Neuron (in vitro differentiated cells): ENCODE measurements around the gene NUP85.

ENCODE experiments used
- H2AFZ ChIP-seq: one replicate; pipeline ENCODE4 v1.6.1; 2013; ENCODE audit warnings: low read depth, mild to moderate bottlenecking, inconsistent platforms, low read length, moderate library complexity
- H3K27me3 ChIP-seq: one replicate; pipeline ENCODE4 v1.6.1; 2013; ENCODE audit warnings: low read length; ENCODE audit not compliant: insufficient read depth
- H3K36me3 ChIP-seq: one replicate; pipeline ENCODE4 v1.6.1; 2013; ENCODE audit warnings: low read length; ENCODE audit not compliant: insufficient read depth
- H3K4me1 ChIP-seq: one replicate; pipeline ENCODE4 v1.6.1; 2013; ENCODE audit warnings: low read length; ENCODE audit not compliant: insufficient read depth
- H3K4me3 ChIP-seq: 2 replicates; pipeline ENCODE4 v1.5.1; 2013; ENCODE audit warnings: mild to moderate bottlenecking, low read length, moderate library complexity
- H3K9me3 ChIP-seq: one replicate; pipeline ENCODE4 v1.6.1; 2013; ENCODE audit warnings: low read length

Gene NUP85

GRCh38 chr17:75209061-75209460, 3.6 kb downstream of the NUP85 start:
- Histone ChIP-seq H3K4me1 (peaks cover 5% of the 10 kb centered on the region), H3K27me3 (no peaks in the 10 kb centered on the region), H2AFZ (no peak overlapping the region), H3K36me3 (peaks cover 45% of the 10 kb centered on the region), H3K4me3 (no peak overlapping the region), H3K9me3 (no peaks in the 10 kb centered on the region)

DNA sequence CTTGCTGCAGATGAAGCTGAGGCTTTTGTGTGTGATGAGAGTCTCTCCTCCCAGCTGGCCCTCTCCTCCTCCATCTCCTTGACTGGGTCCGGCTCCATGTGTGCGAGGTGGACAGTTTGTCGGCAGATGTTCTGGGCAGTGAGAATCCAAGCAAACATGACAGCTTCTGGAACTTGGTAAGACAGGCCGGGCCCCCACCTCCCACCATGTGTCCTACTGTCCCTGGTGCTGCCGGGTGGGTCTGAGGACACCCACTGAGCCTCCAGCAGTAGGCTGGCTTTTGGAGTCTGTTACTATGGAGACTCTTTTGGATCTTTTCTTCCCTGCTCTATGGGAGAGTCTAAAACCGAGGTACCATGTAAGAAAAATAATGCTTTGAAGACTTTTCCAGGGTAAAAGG, 12.7 kb downstream of the NUP85 start:
- peaks cover 73% of the 10 kb centered on the region for H3K36me3 ChIP-seq
- H2AFZ ChIP-seq: no peak overlapping the region
- H3K4me1 ChIP-seq: no peaks in the 10 kb centered on the region
- H3K9me3 ChIP-seq: no peaks in the 10 kb centered on the region
- H3K4me3 ChIP-seq: no peak overlapping the region
- H3K27me3 ChIP-seq: no peaks in the 10 kb centered on the region

GRCh38 chr17:75219815-75220214, 14.3 kb downstream of the NUP85 start:
- no peaks in the 10 kb centered on the region for H3K27me3 ChIP-seq
- no peak overlapping the region for H3K4me3 ChIP-seq
- H2AFZ ChIP-seq: no peak overlapping the region
- no peaks in the 10 kb centered on the region for H3K9me3 ChIP-seq
- no peaks in the 10 kb centered on the region for H3K4me1 ChIP-seq
- H3K36me3 ChIP-seq: peaks cover 66% of the 10 kb centered on the region

- H3K36me3 ChIP-seq: peaks cover 67% of the 10 kb centered on the region
- no peak overlapping the region for H2AFZ ChIP-seq
- H3K4me1 ChIP-seq: no peaks in the 10 kb centered on the region
- H3K9me3 ChIP-seq: no peaks in the 10 kb centered on the region
- no peak overlapping the region for H3K4me3 ChIP-seq
- no peaks in the 10 kb centered on the region for H3K27me3 ChIP-seq
Measured at GRCh38 chr17:75225016-75225415, 19.5 kb downstream of the NUP85 start.

DNA sequence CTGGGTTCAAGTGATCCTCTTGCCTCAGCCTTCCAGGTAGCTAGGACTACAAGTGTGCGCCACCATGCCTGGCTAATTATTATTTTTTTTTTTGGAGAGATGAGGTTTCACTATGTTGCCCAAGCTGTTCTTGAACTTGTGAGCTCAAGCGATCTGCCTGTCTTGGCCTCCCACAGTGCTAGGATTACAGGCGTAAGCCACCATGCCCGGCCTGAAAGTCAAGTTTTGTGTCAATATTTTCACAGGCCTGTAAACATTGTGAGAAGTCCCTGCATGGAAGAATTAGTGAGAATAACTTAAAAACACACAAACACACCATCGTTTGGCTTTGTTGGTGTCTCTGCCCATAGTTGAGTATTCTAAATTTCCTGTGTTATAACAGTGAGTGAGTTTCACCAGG, 22.2 kb downstream of the NUP85 start:
- peaks cover 75% of the 10 kb centered on the region for H3K36me3 ChIP-seq
- no peak overlapping the region for H2AFZ ChIP-seq
- no peaks in the 10 kb centered on the region for H3K9me3 ChIP-seq
- no peak overlapping the region for H3K4me3 ChIP-seq
- no peaks in the 10 kb centered on the region for H3K27me3 ChIP-seq
- no peaks in the 10 kb centered on the region for H3K4me1 ChIP-seq

DNA sequence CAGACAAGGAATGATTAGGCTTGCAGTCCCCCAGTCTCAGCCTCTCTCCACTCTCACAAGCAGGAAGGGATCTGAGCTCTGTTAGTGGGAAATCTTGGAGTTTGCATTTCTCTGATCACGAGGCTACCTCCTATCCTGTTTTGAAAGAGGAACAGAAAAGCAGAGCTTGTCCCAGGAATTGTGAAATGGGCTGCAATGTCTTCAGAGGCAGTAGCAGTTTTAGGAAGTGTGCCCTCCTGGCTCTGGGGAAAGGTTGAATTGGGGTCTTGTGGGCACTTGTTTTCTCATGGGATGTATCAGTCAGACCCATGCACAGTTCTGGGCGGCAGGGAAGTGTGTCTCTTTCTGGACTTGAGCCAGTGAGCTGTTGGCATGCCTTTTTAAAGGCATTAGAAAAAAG, 22.8 kb downstream of the NUP85 start:
- no peak overlapping the region for H3K4me3 ChIP-seq
- H3K27me3 ChIP-seq: no peaks in the 10 kb centered on the region
- no peaks in the 10 kb centered on the region for H3K9me3 ChIP-seq
- no peaks in the 10 kb centered on the region for H3K4me1 ChIP-seq
- H3K36me3 ChIP-seq: peaks cover 78% of the 10 kb centered on the region
- H2AFZ ChIP-seq: no peak overlapping the region

GRCh38 chr17:75228847-75229246, 23.4 kb downstream of the NUP85 start:
- no peaks in the 10 kb centered on the region for H3K4me1 ChIP-seq
- peaks cover 80% of the 10 kb centered on the region for H3K36me3 ChIP-seq
- no peaks in the 10 kb centered on the region for H3K9me3 ChIP-seq
- H2AFZ ChIP-seq: no peak overlapping the region
- H3K4me3 ChIP-seq: no peak overlapping the region
- no peaks in the 10 kb centered on the region for H3K27me3 ChIP-seq

- peaks cover 82% of the 10 kb centered on the region for H3K36me3 ChIP-seq
- no peaks in the 10 kb centered on the region for H3K4me1 ChIP-seq
Measured at GRCh38 chr17:75231071-75231470, 25.6 kb downstream of the NUP85 start.

DNA sequence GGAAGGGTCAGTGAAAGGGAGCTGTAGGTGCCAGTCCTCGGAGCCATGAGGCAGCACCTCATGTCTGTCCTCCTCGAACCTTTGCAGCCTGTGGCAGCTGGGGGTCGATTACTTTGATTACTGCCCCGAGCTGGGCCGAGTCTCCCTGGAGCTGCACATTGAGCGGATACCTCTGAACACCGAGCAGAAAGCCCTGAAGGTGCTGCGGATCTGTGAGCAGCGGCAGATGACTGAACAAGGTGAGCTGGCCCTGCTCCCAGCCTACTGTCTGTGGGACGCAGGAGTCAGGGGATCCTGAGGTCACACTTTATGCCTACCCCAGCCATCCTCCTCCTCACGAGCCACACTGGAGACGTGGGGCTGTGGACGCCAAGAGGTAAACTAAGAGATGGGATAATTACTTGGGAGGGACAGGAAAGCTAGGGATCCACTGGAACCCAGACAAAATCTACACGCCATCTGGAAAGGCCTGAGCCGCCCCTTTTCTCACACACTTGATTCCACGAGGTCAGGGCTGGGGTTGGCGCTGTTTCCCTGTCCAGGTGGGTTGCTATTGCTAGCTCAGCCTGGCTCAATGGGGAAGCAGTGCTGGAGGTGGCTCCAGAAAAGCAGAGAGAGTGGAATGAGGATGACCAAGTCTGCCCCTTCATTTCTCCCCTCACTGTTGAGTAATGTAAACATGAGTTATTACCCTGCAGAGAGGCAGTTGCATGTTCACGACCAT, 26.4 kb downstream of the NUP85 start:
- no peak overlapping the region for H3K4me3 ChIP-seq
- no peaks in the 10 kb centered on the region for H3K9me3 ChIP-seq
- H3K36me3 ChIP-seq: peaks cover 82% of the 10 kb centered on the region
- H2AFZ ChIP-seq: no peak overlapping the region
- no peaks in the 10 kb centered on the region for H3K4me1 ChIP-seq
- H3K27me3 ChIP-seq: no peaks in the 10 kb centered on the region

More at GRCh38 chr17:75231071-75231470, 25.6 kb downstream of the NUP85 start:
- Histone ChIP-seq H2AFZ (no peak overlapping the region), H3K27me3 (no peaks in the 10 kb centered on the region), H3K4me3 (no peak overlapping the region), H3K9me3 (no peaks in the 10 kb centered on the region)

DNA sequence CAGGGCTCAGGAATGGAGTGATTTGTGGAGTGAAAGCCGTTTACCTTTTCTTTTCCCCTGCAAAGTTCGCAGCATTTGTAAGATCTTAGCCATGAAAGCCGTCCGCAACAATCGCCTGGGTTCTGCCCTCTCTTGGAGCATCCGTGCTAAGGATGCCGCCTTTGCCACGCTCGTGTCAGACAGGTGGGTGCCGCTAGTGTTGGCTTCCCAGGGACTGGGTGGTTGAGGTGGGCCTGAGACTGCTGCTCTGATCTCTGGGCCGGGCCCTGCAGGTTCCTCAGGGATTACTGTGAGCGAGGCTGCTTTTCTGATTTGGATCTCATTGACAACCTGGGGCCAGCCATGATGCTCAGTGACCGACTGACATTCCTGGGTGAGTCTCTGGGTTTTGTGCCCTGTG, 27.3 kb downstream of the NUP85 start:
- H3K9me3 ChIP-seq: no peaks in the 10 kb centered on the region
- H3K4me3 ChIP-seq: no peak overlapping the region
- no peaks in the 10 kb centered on the region for H3K27me3 ChIP-seq
- peaks cover 85% of the 10 kb centered on the region for H3K36me3 ChIP-seq
- no peaks in the 10 kb centered on the region for H3K4me1 ChIP-seq
- H2AFZ ChIP-seq: no peak overlapping the region

GRCh38 chr17:75237100-75238014, 31.9 kb downstream of the NUP85 start:
- Histone ChIP-seq H3K27me3 (no peaks in the 10 kb centered on the region), H2AFZ (no peak overlapping the region), H3K4me1 (no peaks in the 10 kb centered on the region), H3K4me3 (no peak overlapping the region), H3K9me3 (no peaks in the 10 kb centered on the region), H3K36me3 (peaks cover 78% of the 10 kb centered on the region)

DNA sequence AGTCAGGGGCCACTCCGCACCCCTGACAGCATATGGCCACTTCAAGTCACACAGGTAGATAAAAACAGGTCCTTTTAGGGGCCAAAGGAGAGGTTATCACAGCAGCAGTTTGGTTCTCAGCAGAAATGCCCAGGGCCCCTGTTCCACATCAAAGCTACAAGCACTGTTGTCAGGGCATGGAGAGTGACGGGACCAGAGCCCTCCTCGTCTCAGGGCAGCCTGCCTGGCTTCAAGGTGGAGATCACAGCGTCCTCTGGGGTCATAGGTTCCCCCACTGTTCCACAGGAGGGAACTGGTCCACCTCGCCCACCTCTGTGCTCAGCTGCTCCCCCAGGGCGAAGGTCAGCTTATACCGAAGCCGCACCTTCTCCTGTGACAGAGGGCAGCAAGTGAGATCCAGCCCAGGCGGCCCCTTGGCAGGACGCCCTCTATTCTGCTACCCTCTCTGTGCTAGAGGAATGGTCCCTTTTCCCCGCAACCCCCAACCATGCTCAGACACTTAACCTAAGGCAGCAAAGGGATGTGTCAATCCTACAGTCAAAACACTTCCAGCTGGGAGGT, 32.6 kb downstream of the NUP85 start:
- Histone ChIP-seq H3K36me3 (peaks cover 77% of the 10 kb centered on the region), H2AFZ (no peak overlapping the region), H3K4me3 (no peak overlapping the region), H3K27me3 (no peaks in the 10 kb centered on the region), H3K9me3 (no peaks in the 10 kb centered on the region), H3K4me1 (no peaks in the 10 kb centered on the region)

DNA sequence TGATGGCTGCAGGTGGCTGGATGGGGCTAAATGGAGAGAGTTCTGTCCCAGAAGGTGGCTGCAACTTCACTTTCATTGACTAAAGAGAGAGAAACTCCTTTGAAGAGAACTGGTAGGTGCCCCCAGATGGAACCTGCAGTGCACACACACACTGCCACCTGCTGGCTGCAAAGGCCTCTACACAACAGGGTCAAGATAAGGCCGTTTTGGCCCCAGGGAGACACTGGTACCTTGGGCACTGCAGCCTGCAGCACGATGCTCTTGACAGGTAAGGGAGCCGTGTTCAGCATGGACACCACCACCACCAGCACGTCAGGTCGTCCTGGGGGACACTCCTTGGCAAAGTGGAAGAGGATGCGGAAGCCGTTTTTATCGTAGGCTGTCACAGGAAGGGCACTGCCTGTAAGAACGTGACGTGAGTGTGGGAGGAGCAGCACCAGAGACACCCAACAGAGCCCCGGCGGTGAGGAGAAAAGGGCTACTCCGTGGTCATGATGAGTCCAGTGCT, 33.3 kb downstream of the NUP85 start:
- H3K27me3 ChIP-seq: no peaks in the 10 kb centered on the region
- no peak overlapping the region for H3K4me3 ChIP-seq
- no peak overlapping the region for H2AFZ ChIP-seq
- no peaks in the 10 kb centered on the region for H3K4me1 ChIP-seq
- H3K36me3 ChIP-seq: peaks cover 80% of the 10 kb centered on the region
- no peaks in the 10 kb centered on the region for H3K9me3 ChIP-seq
